ENCODE data around the gene MAEA.

Gene MAEA

DNA sequence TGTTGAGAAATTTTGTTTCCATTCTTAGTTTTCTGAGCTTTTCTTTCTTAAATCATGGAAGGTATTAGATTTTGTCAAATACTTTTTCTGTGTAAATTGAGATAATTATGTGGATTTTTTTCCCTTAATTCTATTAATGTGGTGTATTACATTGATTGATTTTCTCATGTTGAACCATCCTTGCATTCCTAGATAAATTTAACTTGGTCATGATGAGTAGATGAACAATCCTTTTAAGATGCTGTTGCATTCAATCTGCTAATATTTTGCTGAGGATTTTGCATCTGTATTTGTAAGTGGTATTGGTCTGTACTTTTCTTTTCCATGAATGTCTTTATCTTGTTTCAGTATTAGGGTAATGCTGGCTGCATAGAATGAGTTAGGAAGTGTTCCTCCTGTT lies 20.5 kb upstream of the MAEA start:
- TF ChIP-seq, protein P1, sequence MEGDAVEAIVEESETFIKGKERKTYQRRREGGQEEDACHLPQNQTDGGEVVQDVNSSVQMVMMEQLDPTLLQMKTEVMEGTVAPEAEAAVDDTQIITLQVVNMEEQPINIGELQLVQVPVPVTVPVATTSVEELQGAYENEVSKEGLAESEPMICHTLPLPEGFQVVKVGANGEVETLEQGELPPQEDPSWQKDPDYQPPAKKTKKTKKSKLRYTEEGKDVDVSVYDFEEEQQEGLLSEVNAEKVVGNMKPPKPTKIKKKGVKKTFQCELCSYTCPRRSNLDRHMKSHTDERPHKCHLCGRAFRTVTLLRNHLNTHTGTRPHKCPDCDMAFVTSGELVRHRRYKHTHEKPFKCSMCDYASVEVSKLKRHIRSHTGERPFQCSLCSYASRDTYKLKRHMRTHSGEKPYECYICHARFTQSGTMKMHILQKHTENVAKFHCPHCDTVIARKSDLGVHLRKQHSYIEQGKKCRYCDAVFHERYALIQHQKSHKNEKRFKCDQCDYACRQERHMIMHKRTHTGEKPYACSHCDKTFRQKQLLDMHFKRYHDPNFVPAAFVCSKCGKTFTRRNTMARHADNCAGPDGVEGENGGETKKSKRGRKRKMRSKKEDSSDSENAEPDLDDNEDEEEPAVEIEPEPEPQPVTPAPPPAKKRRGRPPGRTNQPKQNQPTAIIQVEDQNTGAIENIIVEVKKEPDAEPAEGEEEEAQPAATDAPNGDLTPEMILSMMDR (IDR thresholded peaks at IDR 0.05; ENCODE audit: low read length): no peak
- TF ChIP-seq EZH2 (IDR thresholded peaks at IDR 0.05; ENCODE audit: borderline replicate concordance, low read length): no peak

DNA sequence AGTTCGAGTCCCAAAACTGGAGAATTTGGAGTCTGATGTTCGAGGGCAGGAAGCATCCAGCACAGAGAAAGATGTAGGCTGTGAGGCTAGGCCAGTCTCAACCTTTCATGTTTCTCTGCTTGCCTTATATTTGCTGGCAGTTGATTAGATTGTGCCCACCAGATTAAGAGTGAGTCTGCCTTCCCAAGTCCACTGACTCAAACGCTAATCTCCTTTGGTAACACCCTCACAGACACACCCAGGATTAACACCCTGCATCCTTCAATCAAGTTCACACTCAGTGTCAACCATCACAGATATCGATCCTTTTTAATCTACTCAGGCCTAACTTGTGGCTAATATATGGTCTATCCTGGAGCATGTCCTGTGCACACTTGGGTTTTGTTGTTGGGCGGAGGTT lies 18.0 kb upstream of the MAEA start:
- no peaks in the 10 kb centered on the region for H3K36me3 ChIP-seq (ENCODE audit: insufficient read depth, low read length)
- no peaks in the 10 kb centered on the region for H3K79me2 ChIP-seq (ENCODE audit: insufficient read depth, low read length)
- H3F3A ChIP-seq (ENCODE audit: insufficient read depth, low read length): no peaks in the 10 kb centered on the region
- TF ChIP-seq EZH2 (IDR thresholded peaks at IDR 0.05; ENCODE audit: borderline replicate concordance, low read length): no peak
- TF ChIP-seq, protein P1 (IDR thresholded peaks at IDR 0.05; ENCODE audit: low read length): no peak
- no peak overlapping the region for H3K4me2 ChIP-seq (ENCODE audit: low read length)
- H3K9me2 ChIP-seq (ENCODE audit: low read depth, low read length): no peaks in the 10 kb centered on the region
- H2AFZ ChIP-seq (ENCODE audit: low read length): no peak overlapping the region
- no peaks in the 10 kb centered on the region for H3K27me3 ChIP-seq (ENCODE audit: insufficient read depth, low read length)
- H3K27ac ChIP-seq (ENCODE audit: low read depth, low read length, poor library complexity, severe bottlenecking): no peak overlapping the region
- no peak overlapping the region for H3K4me3 ChIP-seq (ENCODE audit: low read depth, low read length, poor library complexity, severe bottlenecking)
- no peak overlapping the region for H3K9ac ChIP-seq (ENCODE audit: low read length)
- peaks cover 9% of the 10 kb centered on the region for H3K4me1 ChIP-seq (ENCODE audit: insufficient read depth, low read length, severe bottlenecking)
- H4K20me1 ChIP-seq (ENCODE audit: insufficient read depth, low read length): no peaks in the 10 kb centered on the region
- H3K9me3 ChIP-seq (ENCODE audit: low read length): no peaks in the 10 kb centered on the region

More for the DNA sequence above, 20.5 kb upstream of the MAEA start:
- Histone ChIP-seq H4K20me1 (ENCODE audit: insufficient read depth, low read length) (no peaks in the 10 kb centered on the region), H3K4me1 (ENCODE audit: insufficient read depth, low read length, severe bottlenecking) (peaks cover 9% of the 10 kb centered on the region), H3K9me3 (ENCODE audit: low read length) (no peaks in the 10 kb centered on the region), H3K9me2 (ENCODE audit: low read depth, low read length) (no peaks in the 10 kb centered on the region), H2AFZ (ENCODE audit: low read length) (no peak overlapping the region), H3F3A (ENCODE audit: insufficient read depth, low read length) (no peaks in the 10 kb centered on the region), H3K27ac (ENCODE audit: low read depth, low read length, poor library complexity, severe bottlenecking) (no peak overlapping the region), H3K36me3 (ENCODE audit: insufficient read depth, low read length) (no peaks in the 10 kb centered on the region), H3K27me3 (ENCODE audit: insufficient read depth, low read length) (no peaks in the 10 kb centered on the region), H3K9ac (ENCODE audit: low read length) (no peak overlapping the region), H3K4me2 (ENCODE audit: low read length) (no peak overlapping the region), H3K79me2 (ENCODE audit: insufficient read depth, low read length) (no peaks in the 10 kb centered on the region), H3K4me3 (ENCODE audit: low read depth, low read length, poor library complexity, severe bottlenecking) (no peak overlapping the region)

DNA sequence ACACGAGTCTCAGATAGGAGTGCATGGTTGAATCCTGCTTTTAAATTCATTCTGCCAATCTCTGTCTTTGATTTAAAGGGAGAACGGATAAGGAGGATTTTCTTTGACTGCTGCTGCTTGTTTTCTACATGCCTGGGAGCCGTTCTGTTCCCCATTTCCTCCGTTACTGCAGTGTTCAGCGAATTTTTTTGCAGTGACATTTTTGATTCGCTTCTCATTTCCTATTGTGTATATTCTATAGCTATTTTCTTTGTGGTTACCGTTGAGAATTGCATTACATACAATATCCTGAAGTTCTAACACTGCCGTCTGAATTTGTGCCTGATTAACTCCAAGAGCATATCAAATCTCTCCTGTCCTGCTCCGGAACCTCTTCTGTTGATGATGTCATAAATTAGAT lies 14.8 kb upstream of the MAEA start:
- Histone ChIP-seq H2AFZ (ENCODE audit: low read length) (no peak overlapping the region), H3K4me2 (ENCODE audit: low read length) (no peak overlapping the region), H3F3A (ENCODE audit: insufficient read depth, low read length) (no peaks in the 10 kb centered on the region), H3K79me2 (ENCODE audit: insufficient read depth, low read length) (no peaks in the 10 kb centered on the region), H3K9ac (ENCODE audit: low read length) (no peak overlapping the region), H4K20me1 (ENCODE audit: insufficient read depth, low read length) (no peaks in the 10 kb centered on the region), H3K9me2 (ENCODE audit: low read depth, low read length) (no peaks in the 10 kb centered on the region), H3K4me3 (ENCODE audit: low read depth, low read length, poor library complexity, severe bottlenecking) (no peak overlapping the region), H3K27ac (ENCODE audit: low read depth, low read length, poor library complexity, severe bottlenecking) (no peak overlapping the region), H3K9me3 (ENCODE audit: low read length) (no peaks in the 10 kb centered on the region), H3K36me3 (ENCODE audit: insufficient read depth, low read length) (no peaks in the 10 kb centered on the region), H3K27me3 (ENCODE audit: insufficient read depth, low read length) (no peaks in the 10 kb centered on the region), H3K4me1 (ENCODE audit: insufficient read depth, low read length, severe bottlenecking) (no peaks in the 10 kb centered on the region)
- TF ChIP-seq EZH2 (IDR thresholded peaks at IDR 0.05; ENCODE audit: borderline replicate concordance, low read length): no peak
- TF ChIP-seq, protein P1 (IDR thresholded peaks at IDR 0.05; ENCODE audit: low read length): no peak

Data from OCI-LY1 (cell line).